GM10266 (cell line): ENCODE measurements around the gene DCAF4.
A peak's percentile ranks its signal among the peaks of the same experiment; 100 is the strongest.

Source experiments
- DNase-seq: peaks from one replicate; pipeline ENCODE4 v3.0.0; 2012; ENCODE audit errors: extremely low spot score
- CTCF ChIP-seq: IDR thresholded peaks from 2 replicates; pipeline ENCODE4 v1.5.1; 2012; ENCODE audit warnings: mild to moderate bottlenecking, low read depth; ENCODE audit not compliant: control insufficient read depth, insufficient read depth; ENCODE audit errors: missing control alignments

The DCAF4 gene

DNA sequence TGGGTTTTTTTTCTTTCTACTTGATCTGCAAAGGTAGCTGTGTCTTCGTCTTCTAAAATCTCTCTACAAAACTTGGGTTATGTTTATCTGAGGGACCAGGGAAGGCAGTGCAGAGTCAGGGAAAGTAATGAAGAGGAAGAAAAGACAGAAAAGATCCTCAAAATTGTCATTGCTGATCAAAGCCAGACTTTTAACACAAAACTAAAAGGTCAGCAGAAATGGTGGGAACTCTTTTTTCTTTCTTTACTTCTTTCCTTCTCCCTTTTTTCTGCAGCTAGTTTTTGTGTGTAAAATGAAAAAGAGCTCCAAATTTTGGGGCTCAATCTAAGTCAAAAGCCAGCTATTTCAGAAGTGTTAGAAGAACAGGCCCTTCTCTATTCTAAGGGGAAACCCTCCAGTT is 44.2 kb upstream of the DCAF4 start:
- DNase-seq = no peak
- no peak for TF ChIP-seq CTCF

- no peak for TF ChIP-seq CTCF
These were observed 43.8 kb upstream of the DCAF4 start for GRCh38 chr14:72882463-72882862.

DNA sequence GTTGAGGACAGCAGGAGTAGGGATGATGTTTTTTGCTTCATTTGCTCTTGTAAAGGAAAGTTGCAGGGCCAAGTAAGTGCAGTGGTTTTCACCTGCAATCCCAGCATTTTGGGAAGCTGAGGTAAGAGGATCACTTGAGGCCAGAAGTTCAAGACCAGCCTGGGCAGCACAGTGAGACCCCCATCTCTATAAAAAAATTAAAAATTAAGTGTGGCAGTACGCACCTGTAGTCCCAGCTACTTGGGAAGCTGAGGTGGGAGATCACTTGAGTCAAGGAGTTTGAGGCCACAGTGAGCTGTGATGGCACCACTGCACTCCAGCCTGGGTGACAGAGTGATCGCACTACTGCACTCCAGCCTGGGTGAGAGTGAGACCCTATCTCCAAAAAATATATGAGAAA is 43.2 kb upstream of the DCAF4 start:
- TF ChIP-seq CTCF = no peak
- no peak for DNase-seq

More at GRCh38 chr14:72882463-72882862, 43.8 kb upstream of the DCAF4 start:
- DNase-seq = no peak

DNA sequence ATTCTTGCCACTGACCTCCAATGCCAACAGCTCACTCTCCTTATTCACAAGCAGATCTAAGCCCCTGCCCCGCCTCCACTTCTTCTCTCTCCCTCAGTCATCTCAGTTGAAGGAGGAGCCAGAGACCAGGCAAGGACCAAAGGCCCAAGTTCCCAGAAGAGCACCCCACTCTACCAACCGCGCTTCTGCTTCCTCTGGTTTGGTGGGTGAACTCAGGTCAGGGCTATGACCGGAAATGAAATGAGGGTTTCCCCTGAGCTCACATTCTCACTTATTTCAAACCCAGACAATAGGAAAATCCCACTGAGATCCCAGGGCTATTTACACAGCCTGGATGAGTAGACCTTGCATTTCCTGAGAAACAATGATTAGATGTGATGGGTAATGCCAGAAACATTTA is 42.3 kb upstream of the DCAF4 start:
- DNase-seq = peak; percentile 35
- TF ChIP-seq CTCF = no peak

- DNase-seq = no peak
- TF ChIP-seq CTCF = no peak
These were observed 41.9 kb upstream of the DCAF4 start for GRCh38 chr14:72884386-72884785.

DNA sequence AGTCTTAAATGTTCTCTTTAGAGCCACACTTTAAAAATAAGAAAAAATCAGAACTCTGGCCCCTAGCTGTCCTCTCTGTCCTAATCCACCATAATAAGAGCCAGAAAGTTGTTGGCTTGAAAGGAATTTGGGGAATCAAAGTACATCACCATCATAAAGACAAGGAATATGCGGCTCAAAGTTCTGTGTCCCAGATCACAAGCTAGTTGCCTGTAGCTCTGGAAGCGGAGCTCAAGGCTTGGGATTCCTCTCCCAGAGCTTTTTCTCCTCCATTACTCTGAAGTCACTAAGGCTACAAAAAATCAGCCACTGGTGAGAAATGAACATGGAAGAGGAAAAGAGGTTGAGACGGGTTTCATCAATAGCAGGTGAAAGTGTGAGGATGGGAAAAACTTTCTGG is 38.8 kb upstream of the DCAF4 start:
- DNase-seq = no peak
- TF ChIP-seq CTCF = no peak

DNA sequence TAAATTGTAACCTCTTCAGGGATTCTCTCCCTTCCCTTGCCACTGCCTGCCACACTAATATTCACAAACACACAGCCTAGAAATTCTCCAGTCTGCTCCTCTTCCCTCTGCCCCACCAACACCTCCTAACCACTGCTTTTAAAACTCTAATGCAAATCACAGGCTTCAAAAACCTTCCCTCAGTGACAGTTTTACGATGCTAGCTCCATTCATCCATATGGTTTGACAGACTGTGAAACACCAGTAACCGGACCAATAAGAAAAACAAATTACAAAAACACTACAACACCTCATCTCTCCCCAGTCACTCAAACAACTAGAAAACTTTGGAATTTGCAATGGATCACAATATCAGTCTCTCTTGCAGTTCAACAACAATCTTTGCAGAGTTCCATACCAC is 38.1 kb upstream of the DCAF4 start:
- DNase-seq = no peak
- no peak for TF ChIP-seq CTCF
